Uterus (tissue), 4 donors: Measurements from ENCODE around the gene NLGN1. TPM values are rescaled to one million over a fixed set of nuclear protein-coding genes. Genes with fewer than 3 reads are reported as not detected.

Experiments used
- DNase-seq, 2 donors: peaks; one replicate each; pipeline ENCODE4 v3.0.0-alpha.2; 2019 to 2020
- H3K27ac ChIP-seq, 2 donors: fragments of 200-600 bp; sonication (generic); 1 replicate in 1 of 2; 2 replicates in 1 of 2; pipeline ENCODE4 v1.5.1; 2016 to 2018
- H3K27me3 ChIP-seq, 2 donors: fragments of 200-600 bp; sonication (generic); one replicate each; pipeline ENCODE4 v1.5.1; 2018 to 2019; ENCODE audit warnings: control low read depth in 1 of 2
- H3K36me3 ChIP-seq, 2 donors: fragments of 200-600 bp; sonication (generic); one replicate each; pipeline ENCODE4 v1.5.1; 2019; ENCODE audit warnings: control low read depth in 1 of 2
- H3K4me1 ChIP-seq, 2 donors: fragments of 200-600 bp; sonication (generic); one replicate each; pipeline ENCODE4 v1.5.1; 2018 to 2019; ENCODE audit warnings: control low read depth in 1 of 2
- H3K4me3 ChIP-seq, 2 donors: fragments of 200-600 bp; sonication (generic); 1 replicate in 1 of 2; 2 replicates in 1 of 2; pipeline ENCODE4 v1.5.1; 2018 to 2019; ENCODE audit warnings: mild to moderate bottlenecking in 1 of 2
- H3K9me3 ChIP-seq, 2 donors: fragments of 200-600 bp; sonication (generic); one replicate each; pipeline ENCODE4 v1.5.1; 2019; ENCODE audit warnings: control low read depth in 1 of 2
- POLR2A ChIP-seq, 2 donors: fragments of 450-650 bp; IDR thresholded peaks; one replicate each; pipeline ENCODE4 v1.6.1; 2016; ENCODE audit warnings: antibody characterized with exemption in 2 of 2, mild to moderate bottlenecking in 1 of 2, moderate library complexity in 1 of 2
- intact Hi-C: fragments of 100-400 bp; cut with DNase I; formaldehyde crosslinking; loops from one replicate; pipeline ENCODE4 v1.15.1; 2023; ENCODE audit warnings: low total_unique reads
- total RNA-seq, 4 donors: library from RNA; depleted of rRNA in 3 of 4; stranded (reverse); fragments of >200 nt in 3 of 4; gene quantifications; one replicate each; pipeline versions ENCODE4 v1.1.0 to v1.2.4, GENCODE V29; 2014 to 2023
- TF ChIP-seq, protein P1 (sequence below), 4 experiments: fragments of 200-600 bp in 2 of 4; fragments of 450-650 bp in 2 of 4; sonication (generic) in 2 of 4; IDR thresholded peaks; one replicate each; pipeline ENCODE4 v1.5.1; 2016 to 2019; ENCODE audit warnings: antibody characterized with exemption in 4 of 4, mild to moderate bottlenecking in 2 of 4, moderate library complexity in 1 of 4
- donor health status: DM: yes; HTN: yes; CAD: no.

The NLGN1 gene
- total RNA-seq, 4 donors from 2014 or later: 3.6 to 44.8 (median 9.8) TPM

DNA sequence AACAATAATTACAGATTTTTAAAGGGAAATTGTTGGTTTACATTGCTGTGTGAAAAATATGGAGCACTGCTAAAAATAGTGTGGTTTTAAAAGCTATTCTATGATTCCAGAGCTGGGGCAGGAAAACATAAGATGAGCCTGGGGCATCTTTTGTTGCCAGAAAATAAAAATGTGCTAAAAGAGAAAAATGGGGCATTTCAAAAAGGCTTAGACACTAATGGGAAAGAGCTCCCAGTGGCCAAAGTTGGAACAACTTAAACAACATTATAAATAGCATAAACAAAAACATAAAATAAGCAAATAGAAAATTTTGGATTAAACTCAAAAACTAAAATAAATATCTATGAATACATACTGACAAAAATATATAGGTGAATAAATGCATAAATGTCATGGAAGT is 478.9 kb downstream of the NLGN1 start:
- no peaks in the 10 kb centered on the region for H3K9me3 ChIP-seq
- intact Hi-C loops: no loop called here
- no peak overlapping the region for H3K4me3 ChIP-seq
- H3K4me1 ChIP-seq: no peaks in the 10 kb centered on the region
- DNase-seq: no peak
- TF ChIP-seq POLR2A (IDR thresholded peaks at IDR 0.05): no peak
- TF ChIP-seq, protein P1, sequence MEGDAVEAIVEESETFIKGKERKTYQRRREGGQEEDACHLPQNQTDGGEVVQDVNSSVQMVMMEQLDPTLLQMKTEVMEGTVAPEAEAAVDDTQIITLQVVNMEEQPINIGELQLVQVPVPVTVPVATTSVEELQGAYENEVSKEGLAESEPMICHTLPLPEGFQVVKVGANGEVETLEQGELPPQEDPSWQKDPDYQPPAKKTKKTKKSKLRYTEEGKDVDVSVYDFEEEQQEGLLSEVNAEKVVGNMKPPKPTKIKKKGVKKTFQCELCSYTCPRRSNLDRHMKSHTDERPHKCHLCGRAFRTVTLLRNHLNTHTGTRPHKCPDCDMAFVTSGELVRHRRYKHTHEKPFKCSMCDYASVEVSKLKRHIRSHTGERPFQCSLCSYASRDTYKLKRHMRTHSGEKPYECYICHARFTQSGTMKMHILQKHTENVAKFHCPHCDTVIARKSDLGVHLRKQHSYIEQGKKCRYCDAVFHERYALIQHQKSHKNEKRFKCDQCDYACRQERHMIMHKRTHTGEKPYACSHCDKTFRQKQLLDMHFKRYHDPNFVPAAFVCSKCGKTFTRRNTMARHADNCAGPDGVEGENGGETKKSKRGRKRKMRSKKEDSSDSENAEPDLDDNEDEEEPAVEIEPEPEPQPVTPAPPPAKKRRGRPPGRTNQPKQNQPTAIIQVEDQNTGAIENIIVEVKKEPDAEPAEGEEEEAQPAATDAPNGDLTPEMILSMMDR (IDR thresholded peaks at IDR 0.05): no peak
- no peaks in the 10 kb centered on the region for H3K27me3 ChIP-seq
- H3K36me3 ChIP-seq: no peaks in the 10 kb centered on the region
- no peak overlapping the region for H3K27ac ChIP-seq

DNA sequence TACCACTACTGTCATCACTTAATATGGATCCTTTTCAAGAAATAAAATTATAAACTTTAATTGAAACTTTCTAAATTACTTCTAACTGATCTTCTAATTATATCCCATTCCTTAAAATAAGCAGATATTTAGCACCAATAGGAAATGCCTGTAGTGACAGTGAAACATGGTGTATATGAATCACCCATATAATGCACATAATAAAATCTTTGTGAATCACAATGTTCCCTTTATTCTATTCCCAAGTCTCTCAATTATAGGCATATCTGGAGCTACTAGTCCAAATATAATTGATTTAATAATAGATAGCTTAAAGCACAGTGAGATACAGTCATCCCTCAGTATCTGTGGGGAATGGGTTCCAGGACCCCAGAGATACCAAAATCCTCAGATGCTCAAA is 490.3 kb downstream of the NLGN1 start:
- intact Hi-C loops: no loop called here
- DNase-seq: no peak
- no peak overlapping the region for H3K27ac ChIP-seq
- H3K4me1 ChIP-seq: no peaks in the 10 kb centered on the region
- H3K36me3 ChIP-seq: no peaks in the 10 kb centered on the region
- TF ChIP-seq, protein P1 (IDR thresholded peaks at IDR 0.05): no peak
- no peak for TF ChIP-seq POLR2A (IDR thresholded peaks at IDR 0.05)
- H3K9me3 ChIP-seq: no peaks in the 10 kb centered on the region
- no peaks in the 10 kb centered on the region for H3K27me3 ChIP-seq
- no peak overlapping the region for H3K4me3 ChIP-seq

DNA sequence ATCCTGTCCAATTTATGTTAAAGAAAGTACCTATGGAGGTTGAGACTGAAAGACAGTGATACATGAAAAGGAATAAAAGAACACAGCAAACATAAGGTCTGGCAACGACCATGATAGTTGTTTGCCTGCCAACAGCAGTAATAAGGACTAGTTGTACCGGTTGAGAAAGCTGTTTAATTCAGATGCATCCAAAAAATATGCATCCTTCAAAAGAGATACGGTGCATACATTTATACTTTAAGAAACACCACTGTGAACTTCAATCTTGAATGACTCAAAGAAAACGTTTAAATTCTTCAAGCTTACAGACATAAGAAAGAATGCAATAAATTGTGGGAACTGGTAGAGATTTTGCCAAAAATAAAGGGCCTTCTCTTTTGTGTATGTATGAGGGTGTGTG is 492.1 kb downstream of the NLGN1 start:
- Histone ChIP-seq H3K9me3 (no peaks in the 10 kb centered on the region), H3K36me3 (no peaks in the 10 kb centered on the region), H3K27ac (no peak overlapping the region), H3K4me1 (no peaks in the 10 kb centered on the region), H3K27me3 (no peaks in the 10 kb centered on the region), H3K4me3 (no peak overlapping the region)
- TF ChIP-seq, protein P1 (IDR thresholded peaks at IDR 0.05): no peak
- no peak for DNase-seq
- intact Hi-C loops: no loop called here

DNA sequence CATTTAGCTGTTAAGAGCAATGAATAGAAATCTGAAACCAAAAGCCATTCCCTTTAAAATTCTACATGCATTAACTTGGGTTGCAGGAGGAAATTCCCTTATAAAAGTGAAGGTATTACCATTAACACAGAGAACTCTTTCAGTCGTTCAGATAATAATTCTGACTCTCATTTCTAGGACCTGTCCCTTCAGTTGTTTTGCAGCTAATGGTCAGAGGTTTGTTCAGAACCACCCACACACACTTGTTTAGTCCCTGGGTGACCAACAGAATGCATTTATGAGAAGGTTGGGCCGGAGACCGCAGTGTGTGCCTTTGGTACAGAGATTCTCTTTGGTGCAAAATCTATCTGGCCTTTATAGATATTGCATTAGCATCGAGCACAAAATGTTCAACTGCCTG is 492.5 kb downstream of the NLGN1 start:
- Histone ChIP-seq H3K9me3 (no peaks in the 10 kb centered on the region), H3K4me1 (no peaks in the 10 kb centered on the region), H3K36me3 (no peaks in the 10 kb centered on the region), H3K27me3 (no peaks in the 10 kb centered on the region), H3K27ac (no peak overlapping the region), H3K4me3 (no peak overlapping the region)
- no peak for DNase-seq
- intact Hi-C loops: no loop called here
- TF ChIP-seq, protein P1 (IDR thresholded peaks at IDR 0.05): no peak
- no peak for TF ChIP-seq POLR2A (IDR thresholded peaks at IDR 0.05)

DNA sequence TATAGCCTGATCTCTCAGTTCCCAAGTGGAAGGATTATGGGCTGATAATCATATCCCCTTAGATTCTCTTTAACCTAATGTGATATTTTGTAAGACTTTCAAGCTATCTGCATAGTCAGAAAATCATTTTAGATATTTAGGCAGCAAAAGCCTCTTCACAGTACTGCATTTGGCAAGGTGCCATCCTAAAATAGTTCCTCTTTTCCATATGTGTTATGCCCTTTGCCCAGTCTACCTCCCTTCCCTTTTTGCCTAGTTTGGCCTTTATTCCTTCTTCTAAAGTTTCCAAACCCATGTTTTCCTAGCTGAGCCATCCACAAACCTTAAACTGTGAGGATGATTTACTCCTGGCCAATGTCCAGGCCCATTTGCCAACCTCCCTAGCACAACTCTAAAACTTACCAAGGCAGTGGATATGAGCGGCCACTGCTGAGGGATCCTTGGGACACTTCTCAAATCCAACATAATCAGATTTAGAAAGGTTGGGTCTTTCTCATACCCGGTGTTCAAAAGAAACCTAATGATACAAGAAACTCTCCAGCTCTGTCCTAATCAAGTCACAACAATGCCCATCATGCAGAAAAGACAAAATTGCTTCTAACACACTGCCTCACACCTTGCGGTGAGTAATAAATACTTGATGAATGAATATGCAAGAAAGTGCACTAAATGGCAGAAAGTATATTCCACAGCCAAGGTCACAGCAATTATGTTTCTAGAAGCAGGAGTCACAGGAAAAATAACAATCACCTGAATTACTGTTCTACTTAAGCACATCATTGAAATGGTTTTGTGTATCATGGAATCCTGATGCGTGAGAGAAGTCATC is 493.9 kb downstream of the NLGN1 start:
- Histone ChIP-seq H3K27ac (no peak overlapping the region), H3K4me1 (no peaks in the 10 kb centered on the region), H3K36me3 (no peaks in the 10 kb centered on the region), H3K9me3 (no peaks in the 10 kb centered on the region), H3K27me3 (no peaks in the 10 kb centered on the region), H3K4me3 (no peak overlapping the region)
- DNase-seq: no peak
- TF ChIP-seq, protein P1 (IDR thresholded peaks at IDR 0.05): no peak
- TF ChIP-seq POLR2A (IDR thresholded peaks at IDR 0.05): no peak
- intact Hi-C loops: no loop called here
